Sigmoid colon (tissue), 7 donors: ENCODE data around the gene PADI1. TPM values are rescaled to one million over a fixed set of nuclear protein-coding genes. Genes with fewer than 3 reads are reported as not detected.

Experiments
- DNase-seq: peaks from one replicate; pipeline ENCODE4 v3.0.0-alpha.2; 2019
- H3K27ac ChIP-seq, 4 donors: fragments of 200-600 bp; sonication (generic); one replicate each; pipeline ENCODE4 v1.5.1; 2016 to 2019; ENCODE audit warnings: mild to moderate bottlenecking in 1 of 4
- H3K27me3 ChIP-seq, 3 donors: fragments of 200-600 bp; sonication (generic); one replicate each; pipeline ENCODE4 v1.5.1; 2019; ENCODE audit warnings: mild to moderate bottlenecking in 1 of 3
- H3K36me3 ChIP-seq, 4 donors: fragments of 200-600 bp; sonication (generic); one replicate each; pipeline ENCODE4 v1.5.1; 2016 to 2019
- H3K4me1 ChIP-seq, 4 donors: fragments of 200-600 bp; sonication (generic); one replicate each; pipeline ENCODE4 v1.5.1; 2017 to 2019
- H3K4me3 ChIP-seq, 4 donors: fragments of 200-600 bp; sonication (generic); one replicate each; pipeline ENCODE4 v1.5.1; 2017 to 2019; ENCODE audit warnings: mild to moderate bottlenecking in 2 of 4, moderate library complexity in 1 of 4
- H3K9me3 ChIP-seq, 4 donors: fragments of 200-600 bp in 3 of 4; sonication (generic) in 3 of 4; one replicate each; pipeline versions ENCODE4 v1.5.1 to v1.6.1; 2013 to 2019
- EP300 ChIP-seq, 4 donors: sonication (generic); formaldehyde crosslinking; IDR thresholded peaks; one replicate each; pipeline ENCODE4 v1.6.1; 2017; ENCODE audit warnings: antibody characterized with exemption in 4 of 4
- POLR2A ChIP-seq, 2 donors: fragments of 450-650 bp; IDR thresholded peaks; one replicate each; pipeline ENCODE4 v1.6.1; 2016; ENCODE audit warnings: antibody characterized with exemption in 2 of 2, mild to moderate bottlenecking in 2 of 2, moderate library complexity in 2 of 2
- POLR2AphosphoS5 ChIP-seq, 4 donors: sonication (generic); formaldehyde crosslinking; IDR thresholded peaks; one replicate each; pipeline ENCODE4 v1.6.1; 2017; ENCODE audit warnings: antibody characterized with exemption in 4 of 4
- WGBS, 2 donors: extraction: QIAGEN DNeasy Blood & Tissue Kit; methylation state at CpG; one replicate each; pipeline ENCODE4 v1.1.7; 2013; 5-methylcytosine and 5-hydroxymethylcytosine counted together
- intact Hi-C: fragments of 100-400 bp; cut with DNase I; formaldehyde crosslinking; loops from one replicate; pipeline ENCODE4 v1.15.1; 2023
- polyA plus RNA-seq, 3 donors: library from polyadenylated mRNA; stranded (reverse); fragments of 200-250 nt; gene quantifications; one replicate each; pipeline ENCODE4 v1.2.3, GENCODE V29; 2013
- total RNA-seq, 4 donors: library from RNA; depleted of rRNA; stranded (reverse); fragments of >200 nt; gene quantifications; one replicate each; pipeline ENCODE4 v1.1.0, GENCODE V29; 2016
- TF ChIP-seq, protein P1 (sequence below), 4 experiments: fragments of 450-650 bp in 3 of 4; fragments of 200-600 bp in 1 of 4; IDR thresholded peaks; one replicate each; pipeline ENCODE4 v1.5.1; 2016 to 2019; ENCODE audit warnings: antibody characterized with exemption in 4 of 4, mild to moderate bottlenecking in 3 of 4, moderate library complexity in 2 of 4
- donor health status: healthy with polysubstance abuse.
- donor health status: Bipolar disorder and iron deficiency.
- donor health status: healthy.

PADI1 gene
- total and polyA plus RNA-seq, 7 donors = under 0.01 to 0.92 (median 0.63) TPM; not detected in 4

GRCh38 chr1:17260738-17261137 lies 55.8 kb downstream of the PADI1 start:
- no peaks in the 10 kb centered on the region for H3K9me3 ChIP-seq
- TF ChIP-seq POLR2A (IDR thresholded peaks at IDR 0.05) = no peak
- no peak for TF ChIP-seq EP300 (IDR thresholded peaks at IDR 0.05)
- no peak for TF ChIP-seq POLR2AphosphoS5 (IDR thresholded peaks at IDR 0.05)
- TF ChIP-seq, protein P1, sequence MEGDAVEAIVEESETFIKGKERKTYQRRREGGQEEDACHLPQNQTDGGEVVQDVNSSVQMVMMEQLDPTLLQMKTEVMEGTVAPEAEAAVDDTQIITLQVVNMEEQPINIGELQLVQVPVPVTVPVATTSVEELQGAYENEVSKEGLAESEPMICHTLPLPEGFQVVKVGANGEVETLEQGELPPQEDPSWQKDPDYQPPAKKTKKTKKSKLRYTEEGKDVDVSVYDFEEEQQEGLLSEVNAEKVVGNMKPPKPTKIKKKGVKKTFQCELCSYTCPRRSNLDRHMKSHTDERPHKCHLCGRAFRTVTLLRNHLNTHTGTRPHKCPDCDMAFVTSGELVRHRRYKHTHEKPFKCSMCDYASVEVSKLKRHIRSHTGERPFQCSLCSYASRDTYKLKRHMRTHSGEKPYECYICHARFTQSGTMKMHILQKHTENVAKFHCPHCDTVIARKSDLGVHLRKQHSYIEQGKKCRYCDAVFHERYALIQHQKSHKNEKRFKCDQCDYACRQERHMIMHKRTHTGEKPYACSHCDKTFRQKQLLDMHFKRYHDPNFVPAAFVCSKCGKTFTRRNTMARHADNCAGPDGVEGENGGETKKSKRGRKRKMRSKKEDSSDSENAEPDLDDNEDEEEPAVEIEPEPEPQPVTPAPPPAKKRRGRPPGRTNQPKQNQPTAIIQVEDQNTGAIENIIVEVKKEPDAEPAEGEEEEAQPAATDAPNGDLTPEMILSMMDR (IDR thresholded peaks at IDR 0.05) = no peak
- DNase-seq = no peak
- no peak overlapping the region for H3K4me3 ChIP-seq
- H3K4me1 ChIP-seq = no peaks in the 10 kb centered on the region
- intact Hi-C loops = no loop called here
- no peaks in the 10 kb centered on the region for H3K36me3 ChIP-seq
- H3K27me3 ChIP-seq = peaks cover 0 to 19% (median 0%) of the 10 kb centered on the region in 3 donors
- H3K27ac ChIP-seq = no peak overlapping the region
- WGBS, 2 donors = 89 to 91% methylated on average over 5 of the region's 5 CpGs

GRCh38 chr1:17263936-17264335 lies 59.0 kb downstream of the PADI1 start:
- no peak for DNase-seq
- H3K27me3 ChIP-seq = peaks cover 0 to 13% (median 0%) of the 10 kb centered on the region in 3 donors
- intact Hi-C loops = no loop called here
- H3K4me3 ChIP-seq = no peak overlapping the region
- no peaks in the 10 kb centered on the region for H3K36me3 ChIP-seq
- TF ChIP-seq, protein P1 (IDR thresholded peaks at IDR 0.05) = no peak
- TF ChIP-seq POLR2A (IDR thresholded peaks at IDR 0.05) (no peak), EP300 (IDR thresholded peaks at IDR 0.05) (no peak), POLR2AphosphoS5 (IDR thresholded peaks at IDR 0.05) (no peak)
- H3K4me1 ChIP-seq = no peaks in the 10 kb centered on the region
- H3K27ac ChIP-seq = no peak overlapping the region
- no peaks in the 10 kb centered on the region for H3K9me3 ChIP-seq

- H3K27me3 ChIP-seq = peaks cover 0 to 8% (median 0%) of the 10 kb centered on the region in 3 donors
Measured at GRCh38 chr1:17264470-17264869, 59.5 kb downstream of the PADI1 start.

GRCh38 chr1:17265162-17265561 lies 60.2 kb downstream of the PADI1 start:
- no peak for DNase-seq
- WGBS, 2 donors = 71 to 88% methylated on average over 2 of the region's 2 CpGs
- H3K27me3 ChIP-seq = peaks cover 0 to 2% (median 0%) of the 10 kb centered on the region in 3 donors

More at GRCh38 chr1:17264470-17264869, 59.5 kb downstream of the PADI1 start:
- Histone ChIP-seq H3K4me3 (no peak overlapping the region), H3K9me3 (no peaks in the 10 kb centered on the region), H3K36me3 (no peaks in the 10 kb centered on the region), H3K4me1 (no peaks in the 10 kb centered on the region), H3K27ac (no peak overlapping the region)
- 86 to 96% methylated on average over 5 of the region's 5 CpGs for WGBS, 2 donors
- no peak for DNase-seq
- intact Hi-C loops = no loop called here
- no peak for TF ChIP-seq EP300 (IDR thresholded peaks at IDR 0.05)
- TF ChIP-seq, protein P1 (IDR thresholded peaks at IDR 0.05) = no peak
- no peak for TF ChIP-seq POLR2A (IDR thresholded peaks at IDR 0.05)

More at GRCh38 chr1:17265162-17265561, 60.2 kb downstream of the PADI1 start:
- TF ChIP-seq, protein P1 (IDR thresholded peaks at IDR 0.05) = no peak
- TF ChIP-seq POLR2A (IDR thresholded peaks at IDR 0.05) (no peak), POLR2AphosphoS5 (IDR thresholded peaks at IDR 0.05) (no peak), EP300 (IDR thresholded peaks at IDR 0.05) (no peak)
- Histone ChIP-seq H3K9me3 (no peaks in the 10 kb centered on the region), H3K36me3 (no peaks in the 10 kb centered on the region), H3K27ac (no peak overlapping the region), H3K4me1 (no peaks in the 10 kb centered on the region), H3K4me3 (no peak overlapping the region)
- intact Hi-C loops = no loop called here
